NCI-H2196 treated with DMSO at 0.1 percent for 48 hours (cell line): ENCODE data around the gene DIO2.

ENCODE experiments used
- DNase-seq: peaks from one replicate; lab custom pipeline; 2025; ENCODE audit not compliant: unreplicated experiment; lab: John Stamatoyannopoulos, UW

DIO2 gene

DNA sequence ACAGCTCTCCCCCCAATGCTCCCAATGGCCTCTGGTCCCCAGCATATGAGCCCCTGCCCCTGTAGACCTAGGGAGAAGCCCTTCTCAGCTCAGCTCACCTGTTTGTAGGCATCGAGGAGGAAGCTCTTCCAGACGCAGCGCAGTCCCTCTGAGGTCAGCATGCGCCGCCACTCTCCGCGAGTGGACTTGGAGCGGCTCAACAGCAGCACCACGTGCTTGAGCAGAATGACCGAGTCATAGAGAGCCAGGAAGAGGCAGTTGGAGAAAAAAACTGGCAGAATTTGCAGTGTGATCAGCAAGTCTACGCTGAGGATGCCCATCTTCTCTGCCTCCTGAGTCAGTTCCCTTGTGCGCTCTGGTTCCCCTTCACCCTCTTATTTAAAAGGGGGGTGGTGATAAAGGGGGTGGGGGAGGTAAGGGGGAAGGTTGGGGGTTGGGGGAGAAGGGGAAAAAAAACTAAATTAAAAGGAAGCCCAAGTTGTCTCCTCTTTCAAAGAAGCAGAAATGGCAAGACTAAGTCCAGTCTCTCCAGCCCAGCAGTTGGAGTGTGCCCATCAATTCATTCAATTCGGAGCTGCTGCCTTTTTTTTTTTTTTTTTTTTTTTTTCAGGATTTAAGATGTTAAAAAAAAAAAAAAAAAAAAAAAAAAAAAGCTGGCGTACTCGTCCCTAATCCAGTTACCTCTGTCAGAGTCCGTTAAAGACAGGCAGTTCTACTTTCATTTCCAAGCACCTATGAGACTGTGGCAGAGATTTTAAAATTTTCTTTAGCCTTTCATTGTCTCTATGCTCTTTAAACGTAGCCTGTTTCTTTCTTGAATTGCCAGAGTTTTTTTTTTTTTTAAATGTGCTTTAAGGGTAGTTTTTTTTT, at the start of gene DIO2:
Gene DIO2 (minus strand): TSS at position 352 of the 870 bp plus-strand sequence. CDS start 32 bp downstream, at position 320.
- no peak for DNase-seq

DNA sequence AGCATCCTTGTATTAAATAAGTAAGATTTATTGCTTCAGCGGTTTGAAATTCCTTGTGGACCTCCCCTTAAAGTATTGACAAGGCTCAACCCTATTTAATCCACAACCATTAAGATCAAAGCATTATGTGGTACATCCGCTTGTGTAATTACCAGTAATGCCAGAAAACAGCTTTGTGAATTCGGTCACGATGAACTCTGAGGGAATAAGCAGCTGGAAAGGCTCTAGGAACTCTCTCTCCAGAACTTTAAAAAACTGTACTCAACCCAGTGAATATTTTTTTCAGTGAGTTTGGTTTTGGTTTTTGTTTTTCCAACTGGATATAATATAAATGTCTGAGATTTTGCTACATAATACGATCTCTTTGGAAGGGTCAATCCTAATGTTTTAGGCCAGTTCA, 49.3 kb upstream of the DIO2 start:
- DNase-seq: no peak

DNA sequence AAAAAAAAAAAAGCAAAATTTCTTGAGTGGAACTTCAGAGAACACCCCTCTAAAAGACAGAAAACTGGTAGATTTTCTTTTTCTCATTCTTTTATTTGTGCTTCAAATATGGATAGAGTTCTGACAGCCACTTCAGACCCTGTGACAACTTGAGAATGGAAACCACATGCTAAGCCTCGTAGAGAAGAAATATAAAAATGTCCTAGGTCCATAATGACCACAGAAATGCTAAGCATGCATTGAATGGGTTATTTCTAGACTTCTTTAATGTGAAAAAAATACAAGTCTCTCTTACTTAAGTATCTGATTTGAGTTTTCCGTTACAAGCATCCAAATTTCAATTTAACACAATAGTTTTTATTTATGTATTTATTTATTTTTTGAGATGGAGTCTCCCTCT, 28.3 kb upstream of the DIO2 start:
- no peak for DNase-seq

DNA sequence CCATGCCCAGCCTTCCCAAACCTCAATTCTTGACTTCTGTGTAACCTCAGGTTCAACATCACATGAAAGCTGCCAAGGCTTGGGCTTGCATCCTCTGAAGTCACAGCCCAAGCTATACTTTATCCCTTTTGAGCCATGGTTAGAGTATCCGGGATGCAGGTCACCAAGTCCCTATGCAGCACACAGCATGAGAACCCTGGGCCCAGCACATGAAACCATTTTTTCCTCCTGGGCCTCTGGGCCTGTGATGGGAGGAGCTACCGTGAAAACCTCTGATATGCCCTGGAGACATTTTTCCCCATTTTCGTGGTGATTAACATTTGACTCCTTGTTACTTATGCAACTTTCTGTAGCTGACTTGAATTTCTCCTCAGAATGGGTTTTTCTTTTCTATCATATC, 25.8 kb upstream of the DIO2 start:
- no peak for DNase-seq

DNA sequence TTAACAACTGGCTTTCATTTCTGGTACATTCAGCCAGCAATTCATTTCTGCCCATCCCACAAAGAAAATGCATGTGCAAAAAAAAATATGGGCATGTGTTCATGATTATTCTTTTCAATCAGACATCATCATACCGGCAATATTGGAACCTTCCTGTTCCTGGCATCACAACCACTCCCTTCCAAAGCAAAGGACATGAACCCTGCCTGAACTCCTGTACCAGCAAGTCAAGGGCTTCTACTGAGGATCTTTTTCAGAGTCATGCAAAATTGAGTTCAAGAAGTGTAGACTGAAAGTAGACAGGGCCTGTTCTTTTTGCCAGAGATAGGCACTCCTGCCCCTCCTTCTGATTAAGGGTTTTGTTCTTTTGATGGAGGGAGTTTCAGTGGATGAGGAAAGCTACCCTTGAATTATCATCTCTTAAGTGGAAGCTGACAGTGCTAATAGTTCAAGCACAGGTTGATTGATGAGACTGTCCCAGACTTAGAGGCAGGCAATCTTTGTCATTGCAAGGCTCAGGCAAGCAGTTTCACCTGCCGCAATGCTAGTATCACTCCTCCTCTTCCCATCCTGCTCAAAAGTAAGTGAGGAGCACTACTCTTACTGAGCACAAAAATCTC, 22.3 kb upstream of the DIO2 start:
- no peak for DNase-seq

DNA sequence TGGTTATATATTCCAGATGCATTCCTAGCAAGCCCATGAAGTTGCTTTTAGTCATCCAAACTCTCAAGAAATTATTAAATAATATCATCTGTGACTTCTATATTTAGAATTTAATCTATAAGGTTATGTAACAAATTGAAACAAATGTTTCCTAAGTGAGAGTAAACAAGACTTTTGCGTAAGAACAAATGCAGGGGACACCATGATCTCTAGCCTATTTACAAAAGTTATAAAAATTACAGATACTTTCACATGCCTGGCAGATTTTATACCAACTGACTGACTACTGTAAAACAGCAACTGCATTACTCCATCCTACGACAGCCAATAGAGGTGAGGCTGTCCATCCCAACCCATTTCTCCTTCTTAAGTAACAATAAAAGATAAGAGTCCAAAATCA, 20.4 kb upstream of the DIO2 start:
- DNase-seq: no peak

DNA sequence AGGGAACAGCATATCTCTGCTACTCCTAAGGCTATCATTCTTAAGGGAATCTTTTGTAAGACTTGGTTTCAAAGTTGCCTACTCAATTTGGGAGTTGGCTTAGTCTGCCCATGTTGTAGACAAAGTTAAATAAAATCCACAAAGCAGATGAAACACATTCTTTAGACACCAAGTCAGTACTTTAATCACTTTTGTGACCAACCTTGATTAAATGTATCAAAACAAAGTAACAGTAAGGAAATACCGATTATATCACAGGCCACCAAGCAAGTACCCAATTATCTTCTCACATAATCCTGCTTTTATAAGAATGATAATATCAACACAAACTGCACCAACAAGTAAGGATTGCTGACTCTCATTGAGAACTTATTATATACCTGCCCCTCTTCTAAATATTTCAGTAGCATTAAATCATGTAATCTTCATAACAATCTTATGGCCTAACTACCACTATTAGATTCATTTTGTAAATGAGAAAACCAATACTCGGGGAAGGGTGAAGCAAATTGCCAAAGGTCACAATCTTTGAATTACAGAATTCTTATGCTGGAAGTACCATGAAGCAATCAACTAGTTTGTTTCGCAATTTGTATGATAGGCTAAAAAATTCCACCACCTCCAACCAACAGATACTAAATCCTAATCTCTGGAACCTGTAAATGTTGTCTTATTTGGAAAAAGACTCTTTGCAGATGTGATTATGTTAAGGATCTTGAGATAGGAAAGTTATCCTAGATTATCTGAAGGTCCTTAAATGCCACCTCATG, 12.6 kb upstream of the DIO2 start:
- DNase-seq: no peak

DNA sequence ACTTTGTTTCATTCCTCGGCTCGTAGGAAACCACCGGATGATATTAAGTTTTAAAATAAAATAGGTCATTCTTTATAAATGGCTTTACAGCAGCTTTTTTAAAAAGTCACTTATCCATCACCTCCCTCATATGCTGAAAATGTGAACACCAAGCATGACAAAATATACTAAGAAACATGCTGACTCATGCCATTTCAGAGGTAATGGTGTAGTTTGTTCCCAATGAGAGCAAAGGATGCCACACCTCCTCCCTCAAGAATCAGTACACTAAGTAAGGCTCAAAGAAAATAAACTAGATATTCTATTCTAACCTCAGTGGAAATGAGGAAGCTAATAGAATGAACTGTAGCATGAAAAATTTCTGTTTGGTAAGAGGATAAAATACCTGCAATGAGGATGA, 5.5 kb upstream of the DIO2 start:
- no peak for DNase-seq

DNA sequence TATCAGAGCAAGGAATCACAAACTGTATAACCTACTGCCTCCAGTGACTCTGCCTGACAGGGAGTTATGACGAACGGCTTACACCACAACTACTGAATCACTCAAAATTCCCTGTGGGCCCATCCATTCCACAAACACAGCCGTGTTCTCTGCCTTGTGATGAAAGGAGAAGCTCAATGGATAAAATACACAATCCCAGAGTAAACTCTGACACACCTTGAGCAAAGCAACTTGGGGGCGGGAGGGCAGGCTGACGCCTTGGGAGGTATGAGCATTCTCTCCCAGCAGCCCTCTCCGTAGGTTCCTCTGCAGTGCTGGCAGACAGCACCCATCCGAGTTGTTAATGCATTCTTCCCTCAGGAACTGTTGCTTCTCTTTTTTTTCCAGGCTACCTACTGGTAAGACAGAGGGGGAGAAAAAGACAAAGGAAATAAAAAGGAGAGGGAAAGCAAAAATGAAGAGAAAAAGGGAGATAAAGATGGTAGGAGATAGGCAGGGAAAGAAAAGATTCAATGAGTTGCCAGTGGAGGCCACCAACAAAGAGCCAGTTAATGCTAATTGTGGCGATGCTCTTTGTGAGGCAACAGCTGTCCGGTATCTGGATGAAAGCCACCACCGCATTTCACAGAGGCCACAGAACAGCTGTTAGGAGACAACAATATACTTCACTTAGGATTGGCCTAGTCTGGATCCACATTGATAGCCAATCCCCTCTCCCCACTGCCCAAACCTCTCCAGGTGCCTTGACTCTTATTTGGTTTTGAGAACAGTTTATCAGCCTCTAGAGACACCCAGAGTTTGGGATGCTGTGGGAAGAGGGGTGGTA, 4.7 kb upstream of the DIO2 start:
- no peak for DNase-seq

DNA sequence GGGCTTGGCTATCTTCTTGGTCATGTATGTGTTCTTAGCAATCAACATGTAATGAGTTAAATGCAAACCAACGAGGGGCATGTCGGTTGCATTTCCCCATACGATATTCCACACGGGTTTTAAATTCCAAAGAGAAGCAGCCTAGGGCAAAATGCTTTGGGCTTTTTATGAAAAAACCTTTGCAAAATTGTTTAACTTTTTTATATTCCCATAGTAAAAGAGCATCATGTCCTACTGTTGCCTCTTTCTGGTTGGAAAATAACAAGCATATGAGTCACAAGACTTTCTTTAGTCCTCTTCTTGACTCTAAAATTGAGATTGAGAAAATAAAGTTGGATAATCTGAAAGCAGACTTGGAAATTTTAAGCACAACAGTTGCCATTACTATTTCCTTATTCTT, 3.8 kb upstream of the DIO2 start:
- DNase-seq: no peak

DNA sequence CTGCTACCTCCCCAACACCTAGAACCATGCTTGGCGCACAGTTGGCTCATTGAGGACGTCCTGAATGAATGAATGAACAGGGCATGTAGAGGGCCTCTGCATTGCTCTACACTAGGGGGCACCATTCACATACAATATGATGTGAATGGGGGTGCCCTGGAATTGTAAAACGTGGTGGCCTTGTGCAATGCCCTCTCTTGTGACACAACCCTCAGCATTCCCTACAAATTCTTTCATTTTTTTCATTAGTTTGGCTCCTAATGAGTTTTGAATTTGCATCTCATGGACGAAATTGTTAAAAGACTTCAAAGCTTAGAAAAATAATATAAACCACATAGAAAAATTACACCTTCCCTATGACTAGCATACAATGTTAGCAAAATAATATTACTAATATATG, 2.3 kb upstream of the DIO2 start:
- no peak for DNase-seq

DNA sequence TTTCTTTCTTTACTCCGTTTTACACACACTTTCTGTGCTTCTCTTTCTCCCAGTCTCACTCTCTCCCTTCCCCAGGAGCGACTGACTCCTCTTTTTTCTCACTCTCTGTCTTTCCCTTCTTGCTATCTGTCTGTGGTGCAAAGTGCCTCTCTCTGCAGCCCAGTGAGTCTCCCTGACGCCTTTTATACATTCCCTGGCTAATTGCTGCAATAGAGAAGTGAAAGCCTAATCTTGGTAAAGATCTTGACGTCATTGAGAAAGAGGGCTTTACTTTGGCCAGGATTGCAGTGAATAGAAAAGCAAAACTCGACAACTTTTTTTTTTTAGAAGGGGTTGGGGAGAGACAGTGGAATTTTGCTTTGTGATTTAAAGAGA, 706 bp upstream of the DIO2 start:
- DNase-seq: no peak

DNA sequence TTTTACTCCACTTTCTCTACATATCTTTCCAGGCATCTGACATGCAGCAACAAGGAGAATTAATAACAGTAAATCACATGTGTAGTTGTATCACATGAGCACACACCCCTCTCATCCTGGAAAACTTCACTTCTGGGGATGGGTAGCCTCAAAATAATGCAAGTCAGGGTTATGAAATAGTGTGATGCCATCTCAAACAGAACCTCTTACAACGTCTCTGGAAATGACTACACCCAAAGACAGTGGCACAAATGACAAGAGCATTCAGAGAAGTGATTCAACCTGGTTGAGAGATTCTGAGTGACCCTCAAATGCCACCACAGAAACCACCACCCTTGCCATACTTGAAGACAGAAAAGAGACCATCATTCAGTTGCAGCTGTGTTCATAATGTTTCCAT, 2.8 kb downstream of the DIO2 start:
- no peak for DNase-seq

DNA sequence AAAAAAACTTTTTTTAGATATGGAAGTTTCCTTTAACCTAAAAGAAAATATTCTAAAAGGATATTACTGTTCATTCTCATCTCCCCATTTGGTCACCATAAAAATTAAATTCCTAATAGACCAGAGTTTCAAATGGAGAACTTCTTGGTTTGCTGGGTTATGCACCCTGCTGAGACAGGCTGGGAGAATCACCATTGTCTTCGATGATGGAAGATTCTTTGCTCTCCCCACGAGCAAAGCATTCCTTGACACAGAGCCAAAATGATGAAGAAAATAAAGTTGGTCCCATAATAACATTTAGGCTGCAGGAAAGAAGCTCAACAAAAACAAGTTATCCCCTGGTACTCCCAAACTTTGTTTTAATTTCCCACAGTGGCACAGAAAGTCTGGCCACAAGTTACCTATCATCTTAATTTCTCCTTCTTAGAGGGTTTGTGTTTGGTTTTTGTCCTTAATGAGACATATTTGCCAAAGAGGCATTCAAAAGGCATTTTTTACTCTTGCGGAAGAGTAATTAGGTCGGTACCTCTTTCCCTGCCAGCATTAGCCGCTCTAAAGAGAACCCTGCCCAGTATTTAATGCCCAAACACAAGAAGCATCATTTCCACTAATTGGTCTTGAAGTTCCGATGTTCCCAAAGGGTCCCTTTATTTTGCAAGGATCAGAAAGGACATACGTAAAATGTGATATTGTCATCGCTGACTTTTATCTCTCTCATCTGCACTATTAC, 4.8 kb downstream of the DIO2 start:
- no peak for DNase-seq

DNA sequence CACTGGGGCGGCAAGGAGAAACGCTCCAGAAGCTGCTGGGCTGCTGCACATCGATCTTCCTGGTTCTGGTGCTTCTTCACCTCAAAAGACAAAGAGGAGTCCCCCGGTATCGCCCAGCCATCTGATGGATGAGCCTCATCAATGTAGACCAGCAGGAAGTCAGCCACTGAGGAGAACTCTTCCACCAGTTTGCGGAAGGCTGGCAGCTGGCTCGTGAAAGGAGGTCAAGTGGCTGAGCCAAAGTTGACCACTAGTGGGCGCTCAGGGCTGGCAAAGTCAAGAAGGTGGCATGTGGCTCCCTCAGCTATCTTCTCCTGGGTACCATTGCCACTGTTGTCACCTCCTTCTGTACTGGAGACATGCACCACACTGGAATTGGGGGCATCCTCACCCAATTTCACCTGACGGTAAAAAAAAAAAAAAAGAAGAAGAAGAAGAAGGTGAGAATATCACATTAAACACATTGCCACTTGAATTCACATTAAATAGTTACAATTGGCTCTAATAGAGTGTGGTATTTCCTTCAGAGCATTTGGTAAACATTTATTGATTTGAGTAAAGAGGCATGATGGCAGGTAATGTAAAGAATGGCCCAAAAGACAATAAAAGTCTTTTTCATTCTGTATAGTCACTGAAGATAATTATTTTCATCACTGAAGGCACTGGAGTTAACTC, 8.3 kb downstream of the DIO2 start:
- DNase-seq: no peak

DNA sequence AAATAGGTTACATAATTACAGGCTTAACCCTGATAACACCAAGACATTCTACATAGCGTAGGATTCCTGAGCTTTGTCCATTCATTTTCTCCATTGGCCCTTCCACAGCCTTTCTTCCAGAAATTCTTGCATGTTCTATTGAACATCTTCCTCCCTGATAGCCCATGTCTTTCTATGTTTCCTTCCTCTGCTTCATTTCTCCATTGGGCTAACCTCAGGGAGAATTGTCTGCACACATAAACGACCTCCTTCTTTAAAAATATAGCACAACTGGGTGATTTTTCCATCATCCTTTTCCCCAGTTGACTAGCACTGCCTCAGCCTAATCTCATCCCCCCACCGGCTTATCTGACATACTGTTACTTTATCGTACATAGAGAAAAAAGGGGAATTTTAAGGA, 11.2 kb downstream of the DIO2 start:
- no peak for DNase-seq

DNA sequence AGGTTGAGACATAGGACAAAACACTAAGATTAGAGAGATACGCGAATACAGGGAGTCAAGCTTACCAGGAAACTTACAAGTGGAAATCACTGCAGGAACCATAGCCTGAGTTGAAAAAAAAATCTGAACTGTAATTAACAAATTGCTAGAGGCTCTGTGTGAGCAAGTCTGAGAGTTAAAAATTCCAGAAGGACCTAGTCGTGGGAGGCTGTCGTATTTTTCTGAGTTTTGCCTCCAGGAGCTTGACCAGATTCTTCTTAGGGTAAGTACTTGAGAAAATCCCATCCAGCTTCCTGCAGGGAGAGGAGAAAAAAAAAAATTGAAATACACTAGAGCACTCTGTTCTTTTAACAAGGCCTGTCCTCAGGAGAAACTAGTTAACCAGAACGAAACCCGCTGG, 22.7 kb downstream of the DIO2 start:
- DNase-seq: no peak

DNA sequence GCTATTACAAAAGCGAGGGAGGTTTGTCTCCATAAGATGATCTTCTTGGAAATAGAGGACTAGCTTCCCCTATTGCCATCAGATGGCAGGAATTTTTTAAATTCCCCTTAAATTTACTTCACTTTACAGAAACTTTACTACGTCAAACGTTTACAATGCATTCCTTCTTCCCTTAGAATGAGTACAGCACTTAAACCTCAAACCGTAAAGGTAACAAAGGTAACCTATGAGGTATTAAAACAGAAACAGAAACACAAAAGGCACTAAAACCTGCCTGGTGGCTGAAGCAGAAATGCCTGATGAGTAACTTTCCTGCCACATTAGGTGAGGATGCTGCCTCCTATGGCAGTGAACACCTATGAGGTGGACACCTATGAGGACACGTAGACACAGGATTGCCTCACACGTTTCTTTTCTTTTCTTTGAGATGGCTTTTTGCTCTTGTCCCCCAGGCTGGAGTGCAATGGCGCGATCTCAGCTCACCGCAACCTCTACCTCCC, 25.0 kb downstream of the DIO2 start:
- no peak for DNase-seq

DNA sequence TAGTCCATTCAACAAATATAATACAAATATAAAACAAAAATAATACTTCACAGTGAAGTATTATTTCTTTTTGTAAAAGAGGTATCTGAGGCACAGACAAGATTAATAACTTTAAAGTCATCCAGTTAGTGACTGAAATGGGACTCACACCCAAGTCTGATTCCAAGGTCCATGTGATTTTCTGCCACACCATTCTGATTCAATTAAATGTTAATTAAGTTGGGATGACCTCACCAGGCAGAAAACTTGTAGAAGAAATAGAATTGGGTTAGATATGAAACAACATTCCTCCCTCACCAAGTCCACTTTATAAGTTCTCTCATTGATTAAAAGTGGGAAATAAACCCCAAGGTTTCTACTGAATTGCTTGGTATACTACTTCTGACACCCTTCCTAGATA, 34.4 kb downstream of the DIO2 start:
- DNase-seq: no peak
